Mucosa of descending colon (tissue), 3 donors: Measurements from ENCODE around the gene SETD1B. TPM values are rescaled to one million over a fixed set of nuclear protein-coding genes. Genes with fewer than 3 reads are reported as not detected.
A peak's percentile ranks its signal among the peaks of the same experiment; 100 is the strongest.

ENCODE experiments used
- ATAC-seq: fragments of 200-7000 bp; cut with Tn5 transposase; one replicate; pipeline ENCODE4 v1.9.1; 2020; ENCODE audit warnings: mild to moderate bottlenecking, moderate library complexity
- DNase-seq, 3 donors: peaks; one replicate each; pipeline ENCODE4 v3.0.0-alpha.2; 2020
- H3K36me3 ChIP-seq: fragments of 200-600 bp; one replicate; pipeline ENCODE4 v1.8.0; 2021; ENCODE audit warnings: low read depth, mild to moderate bottlenecking
- H3K4me1 ChIP-seq: fragments of 200-600 bp; one replicate; pipeline ENCODE4 v1.8.0; 2021; ENCODE audit warnings: low read depth, mild to moderate bottlenecking
- H3K4me3 ChIP-seq: fragments of 200-600 bp; one replicate; pipeline ENCODE4 v1.8.0; 2021; ENCODE audit warnings: mild to moderate bottlenecking
- H3K9me3 ChIP-seq: fragments of 200-600 bp; one replicate; pipeline ENCODE4 v1.8.0; 2021; ENCODE audit warnings: mild to moderate bottlenecking
- CTCF ChIP-seq: fragments of 200-600 bp; IDR thresholded peaks from one replicate; pipeline ENCODE4 v1.8.0; 2022; ENCODE audit warnings: antibody characterized with exemption, mild to moderate bottlenecking
- intact Hi-C, 2 donors: fragments of 100-400 bp; cut with DNase I in 1 of 2; cut with micrococcal nuclease in 1 of 2; formaldehyde crosslinking; loops; one replicate each; pipeline versions ENCODE4 v1.11.0 to v1.11.1; 2022; cut with DNase I, micrococcal nuclease
- total RNA-seq, 3 donors: library from RNA; stranded (reverse); fragmentation: NEBNext Ultra II Directional in 2 of 3; extraction: Animal tissue kit (Norgen Biotek cat#: 25700) in 2 of 3; gene quantifications; one replicate each; pipeline versions ENCODE4 v1.2.1 to v1.2.4, GENCODE V29; 2021 to 2023
- donor health status: DM: no; HTN: no; CAD: no; lungs with moderate emphysema.
- donor health status: DM: no; HTN: no; CAD: no.
- donor health status: DM: no; HTN: yes; CAD: no.

SETD1B gene
- total RNA-seq, 3 donors from 2014 or later: 23.8 to 38.3 (median 27.5) TPM

GRCh38 chr12:121810833-121811433, 7.1 kb downstream of the SETD1B start:
- no peak for TF ChIP-seq CTCF
- H3K36me3 ChIP-seq: no peaks in the 10 kb centered on the region
- ATAC-seq (no peak), DNase-seq (no peak)
- H3K4me3 ChIP-seq: no peak overlapping the region
- no peaks in the 10 kb centered on the region for H3K9me3 ChIP-seq
- intact Hi-C loops: no loop called here
- H3K4me1 ChIP-seq: peaks cover 41% of the 10 kb centered on the region

- Histone ChIP-seq H3K9me3 (no peaks in the 10 kb centered on the region), H3K4me1 (peaks cover 34% of the 10 kb centered on the region), H3K36me3 (no peaks in the 10 kb centered on the region), H3K4me3 (peak overlapping the region; percentile 16)
- peak; percentile 70 to 83 (median 78) for DNase-seq
- peak; percentile 94 for ATAC-seq
- peak; percentile 98 for TF ChIP-seq CTCF
- intact Hi-C loops: no loop called here
These were observed 7.9 kb downstream of the SETD1B start for GRCh38 chr12:121811434-121812319.

GRCh38 chr12:121812320-121812871, 8.6 kb downstream of the SETD1B start:
- H3K36me3 ChIP-seq: no peaks in the 10 kb centered on the region
- intact Hi-C loops: no loop called here

GRCh38 chr12:121812921-121813896, 9.4 kb downstream of the SETD1B start:
- Histone ChIP-seq H3K36me3 (no peaks in the 10 kb centered on the region), H3K4me1 (peaks cover 30% of the 10 kb centered on the region), H3K9me3 (no peaks in the 10 kb centered on the region), H3K4me3 (no peak overlapping the region)
- no peak for TF ChIP-seq CTCF
- intact Hi-C loops: no loop called here
- ATAC-seq: peak; percentile 2
- peak in 2 of 3 donors; percentile 41 to 58 for DNase-seq

More at GRCh38 chr12:121812320-121812871, 8.6 kb downstream of the SETD1B start:
- peak; percentile 29 for TF ChIP-seq CTCF
- DNase-seq (peak; percentile 84 to 88 (median 86)), ATAC-seq (peak; percentile 93)
- H3K9me3 ChIP-seq: no peaks in the 10 kb centered on the region
- peak overlapping the region; percentile 16 for H3K4me3 ChIP-seq
- peaks cover 30% of the 10 kb centered on the region for H3K4me1 ChIP-seq

GRCh38 chr12:121813951-121814350, 10.1 kb downstream of the SETD1B start:
- Histone ChIP-seq H3K36me3 (no peaks in the 10 kb centered on the region), H3K4me3 (no peak overlapping the region), H3K9me3 (no peaks in the 10 kb centered on the region), H3K4me1 (peaks cover 30% of the 10 kb centered on the region)
- DNase-seq: peak in 1 of 3 donors; percentile 43
- no peak for ATAC-seq
- no peak for TF ChIP-seq CTCF
- intact Hi-C loops: no loop called here
